GM19023 (cell line): Measurements from ENCODE around the gene CATSPER1.
"Not testable (repeated sequence)": the region's sequence is repeated elsewhere in the genome, so short reads cannot be mapped to it uniquely, and the experiment has no call there.

Source experiments
- ATAC-seq: cut with Tn5 transposase; IDR thresholded peaks from one replicate; pipeline ENCODE4 v1.9.1; 2021; ENCODE audit warnings: mild to moderate bottlenecking, moderate library complexity; ENCODE audit not compliant: unreplicated experiment

Gene CATSPER1

DNA sequence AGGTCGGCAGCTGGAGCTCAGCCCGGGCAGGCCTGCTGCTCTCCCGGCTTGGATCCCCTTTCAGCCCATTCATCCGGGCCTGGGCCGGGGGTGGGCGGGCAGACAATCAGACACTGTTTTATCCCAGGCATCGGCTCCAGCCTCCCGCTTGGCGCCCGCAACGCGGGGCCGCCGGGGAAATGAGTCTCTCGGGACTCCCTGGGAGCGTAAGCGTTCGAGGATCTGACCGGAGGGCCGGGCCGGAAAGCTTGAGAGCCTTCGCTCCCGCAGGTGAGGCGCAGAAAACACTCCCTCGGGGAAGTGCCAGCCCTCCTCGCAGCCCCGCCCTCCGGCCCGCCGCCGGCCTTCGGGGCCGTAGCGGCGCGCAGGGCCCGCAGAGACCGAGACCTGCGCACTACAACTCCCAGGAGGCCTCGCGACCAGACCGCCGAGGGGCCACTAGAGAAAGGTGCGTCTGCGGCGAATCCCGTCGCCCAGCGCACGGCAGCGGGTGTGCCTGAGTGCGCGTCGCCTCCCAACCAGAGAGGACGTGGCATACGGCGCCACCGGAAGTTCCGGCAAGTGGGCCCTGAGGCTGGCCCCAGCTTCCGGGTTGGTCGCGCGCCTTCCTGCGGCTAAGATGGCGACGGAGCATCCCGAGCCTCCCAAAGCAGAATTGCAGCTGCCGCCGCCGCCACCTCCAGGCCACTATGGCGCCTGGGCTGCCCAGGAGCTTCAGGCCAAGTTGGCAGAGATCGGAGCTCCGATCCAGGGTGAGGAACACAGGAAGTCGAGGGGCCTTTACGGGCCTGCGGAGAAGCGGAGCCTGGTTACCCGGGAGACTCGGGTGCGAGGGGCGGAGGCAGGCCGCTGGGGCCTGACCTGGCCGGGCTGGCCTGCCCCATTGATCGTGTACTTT, 25.7 kb upstream of the CATSPER1 start, which contains the start of gene SF3B2:
Gene SF3B2 (plus strand): TSS at position 599 of the 898 bp plus-strand sequence. CDS start 21 bp downstream, at position 620.
- peak; percentile 94 for ATAC-seq

DNA sequence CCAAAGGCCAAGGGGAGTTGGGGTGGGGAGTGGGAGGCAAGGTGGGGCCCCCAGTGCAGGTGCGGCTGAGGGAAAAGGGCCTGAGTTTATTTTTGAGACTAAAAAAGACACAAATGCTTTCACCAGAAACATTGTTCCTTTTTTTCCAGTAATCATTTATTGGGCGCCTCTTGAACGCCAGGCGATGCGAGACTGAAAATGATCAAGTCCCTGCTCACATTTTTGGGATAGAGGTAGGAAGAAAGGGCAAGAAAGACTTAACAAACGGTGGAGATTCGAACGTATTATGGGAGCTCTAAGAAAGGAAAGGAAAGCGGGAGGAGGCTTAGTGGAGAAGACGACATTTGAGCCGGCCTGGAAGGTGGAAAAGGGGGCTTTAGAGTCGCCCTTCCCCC, 25.1 kb upstream of the CATSPER1 start:
- ATAC-seq: no peak

DNA sequence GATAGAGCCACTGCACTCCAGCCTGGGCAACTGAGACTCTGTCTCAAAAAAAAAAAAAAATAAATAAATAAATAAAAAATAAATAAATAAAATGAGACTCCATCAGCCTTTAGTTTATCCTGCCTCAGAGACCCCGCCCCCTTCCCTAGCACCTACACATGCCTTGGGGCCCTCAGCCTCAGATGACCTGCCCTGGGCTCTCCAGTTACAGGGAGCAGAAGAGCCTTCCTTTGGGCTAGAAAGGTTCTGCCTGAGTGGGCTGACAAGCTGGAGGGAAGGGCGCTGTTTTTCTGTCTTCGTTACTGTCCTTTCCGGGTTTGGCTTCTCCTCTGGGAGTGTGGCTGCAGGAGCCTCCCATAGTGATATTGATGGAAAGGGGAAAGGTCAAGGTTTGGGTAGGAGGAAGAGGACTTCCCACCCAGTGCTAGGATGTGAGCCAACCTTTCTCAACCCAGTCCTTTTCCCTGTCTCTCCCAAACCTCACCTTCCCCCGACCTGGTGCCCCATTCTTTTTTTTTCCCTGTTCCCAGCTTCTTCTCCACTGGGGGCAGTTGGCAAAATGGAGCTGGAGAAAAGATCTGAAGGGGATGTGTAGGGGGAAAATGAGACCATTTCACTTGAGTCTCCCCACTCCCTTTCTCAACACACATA, 24.4 kb upstream of the CATSPER1 start:
- no peak for ATAC-seq

DNA sequence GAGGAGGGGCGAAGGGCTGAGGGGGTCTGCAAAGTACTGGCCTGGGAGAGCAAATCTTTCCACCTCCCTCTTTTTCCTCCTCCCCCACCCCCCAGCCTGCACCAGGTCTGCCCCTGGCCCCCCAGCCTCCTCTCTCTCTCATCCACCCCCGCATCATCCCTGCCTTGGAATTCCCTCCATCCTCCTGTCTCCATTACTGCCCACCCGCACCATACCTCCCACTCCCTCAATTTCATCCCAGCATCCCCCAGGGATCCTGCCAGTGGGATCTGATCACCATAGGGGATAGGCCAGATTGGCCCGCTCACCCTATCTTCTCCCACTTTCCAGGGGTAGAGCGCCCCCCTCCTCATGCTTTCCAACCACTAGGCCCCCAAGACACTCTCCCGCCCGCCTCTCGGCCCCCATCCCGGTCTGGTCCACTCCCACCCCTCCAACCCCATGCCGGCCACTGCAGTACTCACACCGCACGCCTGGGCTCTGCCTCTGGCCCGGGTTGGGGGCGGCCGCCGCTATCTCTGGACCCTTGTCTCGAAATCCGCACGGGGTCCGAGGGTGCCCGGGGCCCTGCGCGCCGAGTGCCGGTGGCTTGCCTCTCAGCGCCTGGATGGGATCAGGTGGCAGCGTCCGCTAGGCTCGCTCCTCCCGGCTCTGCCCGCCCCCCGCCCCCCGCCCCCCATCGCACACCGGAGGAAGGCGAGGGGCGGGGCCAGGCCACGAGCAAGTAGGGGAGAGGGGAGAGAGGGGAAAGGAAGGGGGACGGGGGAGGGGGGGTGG, 22.5 kb upstream of the CATSPER1 start, which contains the start of gene GAL3ST3:
Gene GAL3ST3 (minus strand): TSS at position 615 of the 777 bp plus-strand sequence. CDS start 3,746 bp downstream, outside the sequence.
- no peak for ATAC-seq

DNA sequence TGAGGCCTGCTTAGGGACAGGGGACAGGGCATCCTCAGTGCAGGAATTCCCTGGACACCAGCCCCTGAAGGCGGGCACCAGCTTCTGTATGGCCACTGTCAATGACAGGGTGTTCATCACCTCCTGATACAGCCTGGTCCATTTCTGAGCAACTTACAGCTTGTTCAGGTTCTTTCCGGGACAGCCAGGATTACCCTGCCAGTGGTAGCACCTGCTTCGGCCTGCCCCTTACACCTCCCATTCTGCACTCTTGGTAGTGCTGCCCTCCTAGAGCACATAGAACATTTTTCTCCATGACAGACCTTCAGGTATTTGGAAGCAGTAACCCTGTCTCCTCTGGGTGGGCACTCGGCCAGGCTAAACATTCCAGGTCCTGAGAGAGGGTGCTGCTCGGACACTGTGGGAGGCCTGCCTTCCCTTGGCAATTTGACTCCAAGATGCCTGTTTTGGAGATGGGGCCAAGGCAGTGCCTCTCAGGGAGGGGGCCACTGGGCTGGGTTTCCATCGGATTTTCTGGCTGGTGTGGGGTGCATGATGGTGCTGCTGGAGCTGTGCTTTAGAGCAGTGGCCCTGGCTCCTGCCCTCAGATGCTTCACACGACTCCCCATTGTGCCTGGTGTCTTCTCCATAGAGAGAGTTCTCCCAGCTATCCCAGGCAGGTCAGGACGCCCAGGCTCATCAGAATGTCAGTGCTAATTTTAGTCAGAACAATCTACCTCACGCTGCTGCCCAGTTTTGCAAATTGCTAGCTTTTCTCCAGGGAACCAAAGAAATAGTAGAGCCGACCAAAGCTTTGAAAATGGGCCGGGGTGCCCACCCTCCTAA, 21.5 kb upstream of the CATSPER1 start:
- no peak for ATAC-seq

DNA sequence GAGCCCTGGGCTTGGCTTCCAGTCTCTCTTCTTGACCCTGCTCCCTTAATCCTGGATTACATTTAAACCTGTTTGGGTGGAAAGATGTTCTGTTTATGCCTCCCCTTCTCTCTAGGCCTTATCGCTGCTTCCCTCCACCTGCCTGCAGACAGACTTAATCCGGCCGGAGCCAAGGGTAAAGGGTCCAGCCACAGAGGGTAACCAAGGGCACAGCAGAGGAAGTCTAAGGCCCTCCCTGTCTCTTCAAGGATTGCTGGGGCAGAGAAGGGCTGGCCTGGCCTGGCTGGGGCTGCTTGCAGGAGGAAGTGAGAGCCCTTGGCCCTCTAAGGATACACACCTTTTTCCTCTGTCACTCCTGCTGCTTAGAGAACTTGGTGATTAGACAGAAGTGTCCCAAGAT, 20.6 kb upstream of the CATSPER1 start:
- no peak for ATAC-seq

DNA sequence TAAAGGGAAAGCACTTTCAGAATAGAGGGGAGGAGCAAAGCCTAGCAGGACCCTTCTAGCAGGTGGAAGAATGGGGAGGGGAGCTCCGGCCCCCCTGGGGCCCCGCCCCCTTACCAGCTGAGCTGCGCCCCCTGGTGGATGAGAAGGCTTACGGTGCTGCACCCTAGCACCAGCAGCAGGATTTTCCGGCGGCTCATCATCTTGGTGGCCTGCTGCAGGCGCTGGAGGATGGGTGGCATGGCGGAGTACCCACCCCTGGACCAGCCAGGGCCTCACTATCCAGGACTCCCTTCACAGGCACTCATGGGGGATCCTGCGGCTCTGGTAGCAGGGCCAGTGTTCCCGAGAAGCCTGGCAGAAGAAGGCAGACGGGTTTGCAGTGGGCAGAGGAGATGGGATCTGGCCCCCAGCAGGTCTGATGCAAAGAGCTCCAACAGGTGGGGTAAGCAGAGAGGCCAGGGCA, 18.9 kb upstream of the CATSPER1 start:
- ATAC-seq: peak; percentile 61

DNA sequence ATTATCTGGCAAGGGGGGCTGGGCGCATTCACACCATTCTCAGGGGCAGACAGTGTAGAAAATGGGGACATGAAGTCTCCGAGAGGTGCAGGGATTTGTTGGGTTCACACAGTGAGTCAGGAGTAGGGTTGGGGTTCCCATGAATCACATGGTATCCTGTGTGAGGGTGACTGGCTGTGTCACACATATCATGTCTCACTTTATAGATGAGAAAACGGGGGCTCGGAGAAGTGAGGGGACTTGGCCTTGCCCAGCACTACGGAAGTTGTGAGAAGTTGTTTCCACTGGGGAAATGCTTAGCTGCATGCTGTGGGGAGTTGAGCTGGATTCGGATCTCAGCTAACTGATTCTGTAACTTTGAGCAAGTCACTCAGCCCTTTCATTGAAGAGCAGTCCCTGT, 18.5 kb upstream of the CATSPER1 start:
- no peak for ATAC-seq

DNA sequence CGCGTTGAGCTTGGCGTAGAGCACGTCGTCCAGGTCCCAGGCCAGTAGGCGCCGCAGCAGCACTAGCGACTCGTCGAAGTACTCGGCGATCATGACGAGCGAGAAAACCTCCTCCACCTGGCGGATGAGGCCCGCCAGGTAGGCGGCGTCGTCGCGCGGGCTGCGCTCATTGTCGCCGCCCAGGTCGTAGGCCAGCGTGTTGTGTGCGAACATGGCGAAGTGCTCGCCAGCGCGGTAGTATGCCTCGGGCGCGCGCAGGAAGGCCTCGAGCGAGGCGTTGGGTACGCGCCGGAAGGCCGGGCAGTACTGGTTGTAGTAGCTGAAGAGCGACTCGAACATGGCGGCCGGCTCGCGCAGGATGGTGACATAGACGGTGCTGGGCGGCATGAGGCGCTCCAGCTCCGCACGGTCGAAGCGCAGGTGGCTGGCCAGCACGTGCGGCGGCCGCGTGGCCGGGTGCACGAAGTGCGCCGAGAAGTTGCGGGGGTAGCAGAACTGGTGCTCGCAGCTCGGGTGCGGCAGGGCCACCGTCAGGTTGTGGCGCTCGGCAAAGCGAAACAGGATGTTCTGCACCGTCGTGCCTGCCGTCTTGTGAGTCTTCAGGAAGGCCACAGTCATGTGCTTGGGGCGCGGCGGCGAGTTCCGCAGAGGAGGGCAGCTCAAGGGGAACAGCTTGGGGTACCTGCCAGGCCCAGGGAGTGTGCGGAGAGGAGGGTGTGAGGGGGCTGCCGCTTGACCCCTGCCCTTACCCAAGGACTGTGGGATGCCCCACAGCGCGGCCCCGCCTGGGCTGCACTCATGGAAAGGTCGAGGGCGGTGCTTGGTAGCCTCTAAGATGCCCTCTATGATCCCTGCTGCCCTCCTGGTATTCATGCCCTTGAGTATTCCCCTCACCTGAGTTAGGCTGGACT, 17.0 kb upstream of the CATSPER1 start:
- no peak for ATAC-seq

DNA sequence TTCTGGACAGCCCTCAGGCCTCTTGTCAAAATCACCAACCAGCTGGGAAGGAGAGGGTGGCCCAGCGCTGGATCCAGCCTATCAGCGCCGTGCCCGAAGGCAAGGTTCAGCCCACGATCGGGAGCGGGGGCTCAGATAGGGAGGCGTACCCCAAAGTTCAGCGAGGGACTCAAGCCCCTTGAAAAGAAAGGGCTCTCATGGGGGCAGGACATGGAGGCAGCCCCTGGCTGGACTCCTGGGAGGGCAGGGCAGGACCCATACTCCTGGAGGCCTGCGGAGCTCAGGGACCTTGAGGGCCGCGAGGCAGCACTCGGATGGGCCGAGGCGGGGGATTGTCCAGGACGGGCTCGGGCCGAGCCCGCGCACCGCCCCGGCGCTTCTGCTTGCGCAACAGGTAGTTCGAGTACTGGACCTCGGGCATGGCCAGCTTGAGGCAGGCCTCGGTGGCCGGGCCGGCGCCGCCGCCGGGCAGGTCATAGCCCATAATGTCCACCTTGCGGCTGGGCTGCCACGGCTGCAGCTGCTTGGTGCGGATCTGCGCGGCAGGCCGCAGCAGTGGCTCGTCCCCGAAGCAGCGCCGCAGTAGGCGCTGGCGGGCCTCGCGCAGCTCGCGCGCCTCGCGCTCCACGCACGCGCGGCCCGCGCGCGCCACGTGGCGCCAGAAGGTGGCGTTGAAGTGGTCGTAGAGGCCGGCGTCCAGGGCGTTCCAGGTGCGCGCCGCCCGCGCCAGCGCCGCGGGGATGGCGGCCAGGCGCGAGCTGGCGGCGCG, 16.1 kb upstream of the CATSPER1 start:
- ATAC-seq: no peak

DNA sequence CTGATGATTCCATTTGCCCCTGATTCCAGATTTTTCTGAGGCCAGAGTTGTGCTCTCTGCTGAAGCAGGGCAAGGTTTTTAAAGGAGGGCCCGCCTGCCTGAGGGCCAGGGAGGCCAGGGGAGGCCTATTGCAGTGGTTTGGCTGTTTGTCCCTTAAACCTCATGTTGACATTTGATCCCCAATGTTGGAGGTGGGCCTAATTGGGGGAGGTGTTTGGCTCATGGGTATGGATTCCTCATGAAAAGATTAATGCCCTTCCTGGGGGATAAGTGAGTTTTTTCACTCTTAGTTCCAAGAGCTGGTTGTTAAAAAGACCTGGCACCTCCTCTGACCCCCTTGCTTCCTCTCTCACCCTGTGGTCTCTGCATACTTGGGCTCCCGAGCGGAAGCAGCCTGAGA, 13.5 kb upstream of the CATSPER1 start:
- ATAC-seq: no peak

DNA sequence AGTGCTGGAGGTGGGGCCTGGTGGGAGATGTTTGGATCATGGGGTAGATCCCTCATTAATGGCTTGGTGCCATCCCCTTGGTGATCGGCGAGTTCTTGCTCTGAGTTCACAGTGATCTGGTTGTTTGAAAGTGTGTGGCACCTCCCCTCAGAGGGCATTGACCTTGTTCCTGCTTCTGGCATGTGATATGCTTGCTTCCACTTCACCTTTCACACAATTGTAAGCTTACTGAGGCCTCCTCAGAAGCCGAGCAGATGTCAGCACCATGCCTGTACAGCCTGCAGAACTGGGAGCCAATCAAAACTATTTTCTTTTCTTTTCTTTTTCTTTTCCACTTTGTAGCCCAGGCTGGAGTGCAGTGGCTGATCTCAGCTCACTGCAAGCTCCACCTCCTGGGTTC, 11.0 kb upstream of the CATSPER1 start:
- ATAC-seq: no peak

DNA sequence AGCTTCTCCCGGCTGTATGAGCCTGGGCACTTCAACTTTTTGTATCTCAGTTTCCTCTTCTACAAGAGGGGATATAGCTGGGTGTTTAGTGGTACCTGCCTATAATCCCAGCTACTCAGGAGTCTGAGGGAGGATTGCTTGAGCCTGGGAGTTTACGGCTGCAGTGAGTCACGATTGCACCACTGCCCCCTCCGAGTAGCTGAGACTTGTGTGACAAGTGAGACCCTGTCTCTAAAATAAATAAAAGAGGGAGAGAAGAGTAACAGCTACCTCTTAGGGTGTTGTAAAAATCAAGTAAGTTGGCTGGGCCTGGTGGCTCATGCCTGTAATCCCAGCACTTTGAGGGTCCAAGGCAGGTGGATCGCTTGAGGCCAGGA, 10.0 kb upstream of the CATSPER1 start:
- ATAC-seq: no peak

DNA sequence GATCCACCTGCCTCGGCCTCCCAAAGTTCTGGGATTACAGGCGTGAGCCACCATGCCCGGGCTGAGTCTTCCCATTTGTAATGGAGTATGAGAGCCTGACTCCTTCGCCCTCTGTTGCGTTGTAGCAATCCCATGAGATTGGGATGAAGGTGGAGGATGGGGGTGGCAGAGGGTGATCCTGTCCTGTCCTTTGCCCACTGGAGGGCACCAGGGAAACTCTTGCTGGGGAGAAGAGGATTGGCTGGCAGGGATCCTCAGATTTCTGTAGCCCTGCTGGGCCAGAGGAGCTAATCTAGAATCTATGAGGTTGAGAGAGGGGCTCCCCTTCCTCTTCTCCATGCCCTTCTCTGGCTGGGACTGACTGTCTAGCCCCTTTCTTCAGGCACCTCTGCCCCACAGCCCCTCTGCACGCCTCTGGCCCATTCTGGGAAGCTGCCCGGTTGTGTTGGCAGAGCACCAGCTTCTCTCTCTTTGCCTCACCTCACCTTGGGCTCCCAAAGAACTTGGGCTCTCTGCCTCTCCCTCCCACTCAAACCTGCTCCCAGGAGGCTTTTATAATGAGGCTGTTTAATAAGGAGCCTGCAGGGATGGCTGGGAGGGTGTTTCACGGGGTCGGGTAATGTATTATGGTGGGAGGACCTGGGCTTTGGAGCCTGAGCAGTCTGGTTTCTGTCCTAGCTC, 9.5 kb upstream of the CATSPER1 start:
- ATAC-seq: no peak

DNA sequence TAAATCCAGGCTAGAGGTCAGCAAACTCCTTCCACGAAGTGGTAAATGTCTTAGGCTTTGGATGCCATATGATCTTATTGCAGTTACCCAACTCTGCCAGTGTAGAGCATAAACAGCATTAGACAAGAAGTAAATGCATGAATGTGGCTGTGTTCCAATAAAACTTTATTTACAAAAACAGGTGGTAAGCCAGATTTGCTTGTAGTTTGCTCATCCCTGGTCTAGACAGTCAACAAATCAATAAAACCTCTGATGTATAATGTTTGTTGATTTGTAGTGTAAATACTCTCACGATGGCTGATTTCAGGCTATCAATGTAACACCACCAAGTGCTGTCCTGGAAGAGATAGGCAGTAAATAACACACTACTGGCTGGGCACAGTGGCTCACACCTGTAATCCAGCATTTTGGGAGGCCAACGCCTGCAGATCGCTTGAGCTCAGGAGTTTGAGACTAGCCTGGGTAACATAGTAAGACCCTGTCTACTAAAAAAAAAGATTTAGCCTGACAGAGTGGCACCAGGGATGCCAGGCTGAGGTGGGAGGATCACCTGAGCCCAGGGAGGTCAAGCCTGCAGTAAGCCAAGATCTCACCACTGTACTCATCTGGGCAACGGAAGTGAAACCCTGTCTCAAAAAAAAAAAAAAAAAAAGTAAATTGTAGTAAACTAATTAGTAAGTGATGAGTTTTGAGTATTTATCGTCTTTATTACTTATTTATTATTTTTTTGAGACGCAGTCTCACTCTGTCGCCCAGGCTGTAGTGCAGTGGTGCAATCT, 6.9 kb upstream of the CATSPER1 start:
- no peak for ATAC-seq

DNA sequence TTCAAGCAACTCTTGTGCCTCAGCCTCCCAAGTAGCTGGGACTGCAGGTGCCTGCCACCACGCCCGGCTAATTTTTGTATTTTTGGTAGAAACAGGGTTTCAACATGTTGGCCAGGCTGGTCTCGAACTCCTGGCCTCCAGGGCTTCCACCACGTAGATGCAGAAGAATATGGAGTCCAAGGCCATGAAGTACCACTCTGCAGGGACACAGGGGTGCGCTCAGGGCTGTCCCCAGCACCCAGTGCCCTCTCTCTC, 3.2 kb downstream of the CATSPER1 start:
- ATAC-seq: not testable (repeated sequence)

DNA sequence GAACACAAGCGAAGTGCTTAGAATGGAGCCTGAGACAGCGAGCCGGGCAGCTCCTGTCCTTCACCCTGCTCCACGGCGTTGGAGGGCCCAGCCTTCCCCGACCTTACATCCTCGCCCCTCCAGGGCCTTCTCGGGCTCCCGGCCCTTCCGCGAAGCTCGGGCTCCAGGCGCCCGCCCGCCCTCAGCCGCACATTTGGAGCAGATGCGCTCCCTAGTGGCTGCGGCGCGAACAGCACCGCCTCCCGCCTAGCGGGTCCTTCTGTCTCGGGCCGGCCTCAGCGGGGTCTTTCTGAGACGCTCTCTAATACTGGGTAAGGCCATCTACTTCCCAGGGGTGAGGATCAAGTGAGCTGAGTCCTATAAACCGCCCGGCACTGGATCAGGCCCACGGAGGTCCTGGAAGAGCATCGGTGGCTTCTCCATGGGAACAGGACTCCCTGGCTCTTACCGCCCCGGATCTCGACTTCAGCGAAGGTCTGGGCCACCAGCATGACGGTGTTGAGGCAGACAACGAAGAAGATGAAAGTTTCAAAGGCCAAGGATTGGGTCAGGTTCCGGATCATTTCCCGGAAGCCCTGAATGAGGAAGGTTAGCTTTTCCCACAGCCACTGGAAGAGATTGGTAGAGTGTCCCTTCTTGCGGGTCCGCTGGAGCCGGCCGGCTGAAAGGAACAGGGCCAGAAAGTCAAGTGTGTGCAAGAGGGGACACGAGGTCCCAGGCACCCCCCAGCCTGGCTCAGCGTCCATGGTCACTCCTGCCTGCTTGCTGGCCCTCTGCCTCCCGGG, 3.7 kb downstream of the CATSPER1 start:
- ATAC-seq: peak; percentile 60
